HG02884 (cell line): ENCODE results near the gene NMRK2.
"Not testable (repeated sequence)": the region's sequence is repeated elsewhere in the genome, so short reads cannot be mapped to it uniquely, and the experiment has no call there.

Experiments used
- ATAC-seq: cut with Tn5 transposase; IDR thresholded peaks from one replicate; pipeline ENCODE4 v1.9.1; 2021; ENCODE audit warnings: mild to moderate bottlenecking, moderate library complexity; ENCODE audit not compliant: unreplicated experiment

NMRK2 gene

GRCh38 chr19:3936506-3937442 is 3.9 kb downstream of the NMRK2 start:
- ATAC-seq = no peak

GRCh38 chr19:3938300-3938950 is 5.6 kb downstream of the NMRK2 start:
- not testable (repeated sequence) for ATAC-seq

GRCh38 chr19:3942790-3943409 is 10.0 kb downstream of the NMRK2 start:
- no peak for ATAC-seq

GRCh38 chr19:3944018-3944721 is 11.3 kb downstream of the NMRK2 start:
- no peak for ATAC-seq

- ATAC-seq = no peak
Observed at GRCh38 chr19:3945838-3946237, 13.0 kb downstream of the NMRK2 start.

- ATAC-seq = not testable (repeated sequence)
Observed at GRCh38 chr19:3947316-3947933, 14.6 kb downstream of the NMRK2 start.

GRCh38 chr19:3949294-3949693 is 16.4 kb downstream of the NMRK2 start:
- no peak for ATAC-seq

GRCh38 chr19:3949997-3950859 is 17.4 kb downstream of the NMRK2 start:
- ATAC-seq = no peak

- no peak for ATAC-seq
Observed at GRCh38 chr19:3950871-3951861, 18.3 kb downstream of the NMRK2 start.

GRCh38 chr19:3952755-3953276 is 19.9 kb downstream of the NMRK2 start:
- not testable (repeated sequence) for ATAC-seq

GRCh38 chr19:3954107-3954506 is 21.2 kb downstream of the NMRK2 start:
- no peak for ATAC-seq

- ATAC-seq = not testable (repeated sequence)
Observed at GRCh38 chr19:3955276-3955675, 22.4 kb downstream of the NMRK2 start.

- no peak for ATAC-seq
Observed at GRCh38 chr19:3955688-3956087, 22.8 kb downstream of the NMRK2 start.

- ATAC-seq = no peak
Observed at GRCh38 chr19:3958836-3959765, 26.2 kb downstream of the NMRK2 start.

GRCh38 chr19:3959766-3960131 is 26.9 kb downstream of the NMRK2 start:
- no peak for ATAC-seq

- no peak for ATAC-seq
Observed at GRCh38 chr19:3961007-3961406, 28.1 kb downstream of the NMRK2 start.
